CD4-positive, alpha-beta T cell (primary cell): ENCODE data around the gene DNAH3. TPM values are rescaled to one million over a fixed set of nuclear protein-coding genes. Genes with fewer than 3 reads are reported as not detected.

Source experiments
- ATAC-seq: fragments of 200-7000 bp; cut with Tn5 transposase; one replicate; pipeline ENCODE4 v1.10.0; 2022; ENCODE audit warnings: mild to moderate bottlenecking; ENCODE audit not compliant: poor library complexity
- CTCF ChIA-PET: fragments of 350-600 bp; sonication (Branson Sonifier 250); formaldehyde crosslinking; loops from one replicate; lab custom pipeline; 2021; ENCODE audit warnings: antibody characterized with exemption, inconsistent platforms; lab: Charles Lee
- POLR2A ChIA-PET: fragments of 350-600 bp; sonication (Branson Sonifier 250); formaldehyde crosslinking; loops from one replicate; lab custom pipeline; 2021; ENCODE audit warnings: antibody characterized with exemption, inconsistent platforms; lab: Charles Lee
- DNase-seq, 14 experiments: peaks; one replicate each; pipeline ENCODE4 v3.0.0-alpha.2; 2013 to 2020; ENCODE audit warnings: mixed read lengths in 2 of 14
- H3K27ac ChIP-seq, 2 donors: one replicate each; pipeline versions ENCODE4 v1.5.1 to v1.7.0; 2013; ENCODE audit warnings: low read length in 2 of 2, low read depth in 1 of 2, mild to moderate bottlenecking in 1 of 2
- H3K27me3 ChIP-seq, 2 experiments: 1 replicate in 1 of 2; 2 replicates in 1 of 2; pipeline versions ENCODE4 v1.6.1 to v1.7.0; 2013; ENCODE audit warnings: low read length in 2 of 2, control low read depth in 1 of 2, mild to moderate bottlenecking in 1 of 2, moderate library complexity in 1 of 2; ENCODE audit not compliant: insufficient read depth in 2 of 2, control insufficient read depth in 1 of 2
- H3K36me3 ChIP-seq: one replicate; pipeline ENCODE4 v1.6.1; 2013; ENCODE audit warnings: low read length, control low read depth; ENCODE audit not compliant: insufficient read depth
- H3K4me1 ChIP-seq: one replicate; pipeline ENCODE4 v1.6.1; 2013; ENCODE audit warnings: low read length, control low read depth; ENCODE audit not compliant: insufficient read depth
- H3K4me3 ChIP-seq: one replicate; pipeline ENCODE4 v1.5.1; 2013; ENCODE audit warnings: mild to moderate bottlenecking, low read length, moderate library complexity
- H3K9me3 ChIP-seq, 2 experiments: 1 replicate in 1 of 2; 2 replicates in 1 of 2; pipeline versions ENCODE4 v1.6.1 to v1.7.0; 2013; ENCODE audit warnings: low read length in 2 of 2, mild to moderate bottlenecking in 2 of 2, control low read depth in 1 of 2, moderate library complexity in 1 of 2; ENCODE audit not compliant: control insufficient read depth in 1 of 2, insufficient read depth in 1 of 2
- H3K27ac Mint-ChIP-seq: one replicate; pipeline ENCODE4 v1.8.0; 2020; ENCODE audit warnings: mixed read lengths
- H3K27me3 Mint-ChIP-seq: one replicate; pipeline ENCODE4 v1.8.0; 2021; ENCODE audit warnings: mixed read lengths
- H3K36me3 Mint-ChIP-seq: one replicate; pipeline ENCODE4 v1.8.0; 2021; ENCODE audit warnings: low read depth, mixed read lengths
- H3K4me1 Mint-ChIP-seq: one replicate; pipeline ENCODE4 v1.8.0; 2021; ENCODE audit warnings: low read depth, mixed read lengths
- H3K4me3 Mint-ChIP-seq: one replicate; pipeline ENCODE4 v1.8.0; 2020; ENCODE audit warnings: mild to moderate bottlenecking, mixed read lengths
- H3K9me3 Mint-ChIP-seq: one replicate; pipeline ENCODE4 v1.8.0; 2020; ENCODE audit warnings: mixed read lengths
- CTCF ChIP-seq: fragments of 200-600 bp; IDR thresholded peaks from one replicate; pipeline ENCODE4 v1.8.0; 2022; ENCODE audit warnings: antibody characterized with exemption, mild to moderate bottlenecking
- intact Hi-C, 2 experiments: fragments of 100-400 bp; cut with DNase I in 1 of 2; cut with micrococcal nuclease in 1 of 2; formaldehyde crosslinking; loops; one replicate each; pipeline versions ENCODE4 v1.15.1 to v1.9.0; 2023 to 2025; cut with DNase I, micrococcal nuclease
- total RNA-seq, 174 experiments: library from RNA in 2 of 174; stranded (reverse) in 2 of 174; gene quantifications; one replicate each; pipeline ENCODE4 v1.2.3 and lab custom pipeline; 2021 to 2026

Gene DNAH3
- total RNA-seq, 2 experiments from 2014 or later: not detected

GRCh38 chr16:21076186-21076883, 74.3 kb downstream of the DNAH3 start:
- H3K9me3 ChIP-seq: no peaks in the 10 kb centered on the region
- H3K27me3 Mint-ChIP-seq: no peaks in the 10 kb centered on the region
- ChIA-PET POLR2A (no interaction called here), CTCF (interaction anchor here (1.0 kb wide), 1 partner anchor 41 kb away, joined by 3 read pairs; no protein-coding TSS in a partner anchor)
- no peak for DNase-seq
- H3K4me1 Mint-ChIP-seq: no peaks in the 10 kb centered on the region
- H3K4me3 Mint-ChIP-seq: no peak overlapping the region
- H3K4me3 ChIP-seq: no peak overlapping the region
- no peak overlapping the region for H3K27ac Mint-ChIP-seq
- no peaks in the 10 kb centered on the region for H3K4me1 ChIP-seq
- no peak overlapping the region for H3K27ac ChIP-seq
- ATAC-seq: no peak
- intact Hi-C loops: no loop called here
- no peak for TF ChIP-seq CTCF
- H3K9me3 Mint-ChIP-seq: no peaks in the 10 kb centered on the region
- H3K36me3 Mint-ChIP-seq: no peaks in the 10 kb centered on the region
- H3K27me3 ChIP-seq: no peaks in the 10 kb centered on the region
- H3K36me3 ChIP-seq: no peaks in the 10 kb centered on the region

GRCh38 chr16:21075252-21075651, 75.4 kb downstream of the DNAH3 start:
- Histone ChIP-seq H3K4me3 (no peak overlapping the region), H3K27ac (no peak overlapping the region), H3K27me3 (no peaks in the 10 kb centered on the region), H3K4me1 (no peaks in the 10 kb centered on the region), H3K36me3 (no peaks in the 10 kb centered on the region), H3K9me3 (no peaks in the 10 kb centered on the region)
- no peak for TF ChIP-seq CTCF
- H3K36me3 Mint-ChIP-seq: no peaks in the 10 kb centered on the region
- DNase-seq (no peak), ATAC-seq (no peak)
- ChIA-PET CTCF (interaction anchor here (0.6 kb wide), 2 partner anchors 30 to 226 kb away, joined by 3 to 5 read pairs; no protein-coding TSS in a partner anchor), POLR2A (no interaction called here)
- H3K27ac Mint-ChIP-seq: no peak overlapping the region
- H3K4me3 Mint-ChIP-seq: no peak overlapping the region
- intact Hi-C loops: no loop called here
- H3K4me1 Mint-ChIP-seq: no peaks in the 10 kb centered on the region
- H3K27me3 Mint-ChIP-seq: no peaks in the 10 kb centered on the region
- H3K9me3 Mint-ChIP-seq: no peaks in the 10 kb centered on the region

- intact Hi-C loops: no loop called here
- DNase-seq (no peak), ATAC-seq (no peak)
- Histone ChIP-seq H3K9me3 (no peaks in the 10 kb centered on the region), H3K4me1 (no peaks in the 10 kb centered on the region), H3K4me3 (no peak overlapping the region), H3K27ac (no peak overlapping the region), H3K27me3 (no peaks in the 10 kb centered on the region), H3K36me3 (no peaks in the 10 kb centered on the region)
- Mint-ChIP-seq H3K9me3 (no peaks in the 10 kb centered on the region), H3K4me3 (no peak overlapping the region), H3K27me3 (no peaks in the 10 kb centered on the region), H3K27ac (no peak overlapping the region), H3K4me1 (no peaks in the 10 kb centered on the region), H3K36me3 (no peaks in the 10 kb centered on the region)
- TF ChIP-seq CTCF: no peak
- ChIA-PET POLR2A (no interaction called here), CTCF (no interaction called here)
These were observed 77.7 kb downstream of the DNAH3 start for GRCh38 chr16:21072976-21073375.
